WERI-Rb-1 (cell line): ENCODE data around the gene CMTM8.

Source experiments
- DNase-seq: peaks from one replicate; pipeline ENCODE4 v3.0.0-alpha.2; 2020
- H3K27ac ChIP-seq: fragments of 250-450 bp; sonication (Bioruptor Pico); 2 replicates; pipeline ENCODE4 v1.5.1; 2020; ENCODE audit warnings: mild to moderate bottlenecking, moderate library complexity
- H3K27me3 ChIP-seq: fragments of 250-450 bp; sonication (Bioruptor Pico); 2 replicates; pipeline ENCODE4 v1.5.1; 2021; ENCODE audit warnings: mild to moderate bottlenecking, low read depth, moderate library complexity; ENCODE audit not compliant: insufficient read depth, severe bottlenecking
- H3K36me3 ChIP-seq: fragments of 250-450 bp; sonication (Bioruptor Pico); 2 replicates; pipeline ENCODE4 v1.5.1; 2020; ENCODE audit warnings: mild to moderate bottlenecking, moderate library complexity
- H3K4me3 ChIP-seq: 2 replicates; pipeline ENCODE4 v1.5.1; 2011; ENCODE audit warnings: low read depth, mild to moderate bottlenecking, control low read depth, low read length
- H3K9me3 ChIP-seq: fragments of 250-450 bp; sonication (Bioruptor Pico); 2 replicates; pipeline ENCODE4 v1.5.1; 2021; ENCODE audit warnings: mild to moderate bottlenecking, moderate library complexity; ENCODE audit not compliant: severe bottlenecking
- CTCF ChIP-seq: IDR thresholded peaks from 2 replicates; pipeline ENCODE4 v1.5.1; 2011; ENCODE audit warnings: low read depth, mild to moderate bottlenecking, control low read depth, inconsistent platforms, low read length

CMTM8 gene

GRCh38 chr3:32236377-32236776 is 2.1 kb upstream of the CMTM8 start:
- no peak for TF ChIP-seq CTCF
- Histone ChIP-seq H3K36me3 (no peaks in the 10 kb centered on the region), H3K27ac (no peak overlapping the region), H3K27me3 (no peaks in the 10 kb centered on the region), H3K4me3 (no peak overlapping the region), H3K9me3 (no peaks in the 10 kb centered on the region)
- no peak for DNase-seq

- no peak for TF ChIP-seq CTCF
- Histone ChIP-seq H3K27ac (no peak overlapping the region), H3K4me3 (peak overlapping the region; percentile 69), H3K9me3 (no peaks in the 10 kb centered on the region), H3K27me3 (no peaks in the 10 kb centered on the region), H3K36me3 (no peaks in the 10 kb centered on the region)
- peak; percentile 45 for DNase-seq
These were observed 619 bp upstream of the CMTM8 start for GRCh38 chr3:32237670-32238452.

- Histone ChIP-seq H3K4me3 (peak overlapping the region; percentile 69), H3K27ac (no peak overlapping the region), H3K27me3 (no peaks in the 10 kb centered on the region), H3K36me3 (no peaks in the 10 kb centered on the region), H3K9me3 (no peaks in the 10 kb centered on the region)
- no peak for TF ChIP-seq CTCF
- peak; percentile 30 for DNase-seq
These were observed 1.1 kb downstream of the CMTM8 start for GRCh38 chr3:32239307-32240158.

- DNase-seq, result peak; percentile 46
- TF ChIP-seq CTCF, result peak; percentile 55
- H3K36me3 ChIP-seq, result no peaks in the 10 kb centered on the region
- no peaks in the 10 kb centered on the region for H3K27me3 ChIP-seq
- H3K27ac ChIP-seq, result no peak overlapping the region
- no peak overlapping the region for H3K4me3 ChIP-seq
- no peaks in the 10 kb centered on the region for H3K9me3 ChIP-seq
These were observed 1.7 kb downstream of the CMTM8 start for GRCh38 chr3:32240159-32240545.

GRCh38 chr3:32241100-32241499 is 2.6 kb downstream of the CMTM8 start:
- DNase-seq, result no peak
- H3K36me3 ChIP-seq, result no peaks in the 10 kb centered on the region
- TF ChIP-seq CTCF, result no peak
- H3K27ac ChIP-seq, result no peak overlapping the region
- H3K27me3 ChIP-seq, result no peaks in the 10 kb centered on the region
- H3K9me3 ChIP-seq, result no peaks in the 10 kb centered on the region
- no peak overlapping the region for H3K4me3 ChIP-seq
